ENCODE data around the gene CEMIP.

The CEMIP gene

GRCh38 chr15:80989081-80989517 is 209.9 kb downstream of the CEMIP start:
- no peak for DNase-seq

GRCh38 chr15:80989518-80990478 is 210.6 kb downstream of the CEMIP start, which contains the start of gene MESD:
TSS of gene MESD (minus strand) at chr15:80989819. CDS start at chr15:80989791, 28 bp downstream.
- DNase-seq = peak; percentile 99

GRCh38 chr15:80990955-80991354 is 211.8 kb downstream of the CEMIP start:
- DNase-seq = no peak

- DNase-seq = no peak
Measured at GRCh38 chr15:80991421-80991820, 212.3 kb downstream of the CEMIP start.

GRCh38 chr15:80992006-80992405 is 212.8 kb downstream of the CEMIP start:
- no peak for DNase-seq

- no peak for DNase-seq
Measured at GRCh38 chr15:80992441-80992840, 213.3 kb downstream of the CEMIP start.

- DNase-seq = no peak
Measured at GRCh38 chr15:80996247-80996646, 217.1 kb downstream of the CEMIP start.

- DNase-seq = no peak
Measured at GRCh38 chr15:80997692-80998091, 218.5 kb downstream of the CEMIP start.

- no peak for DNase-seq
Measured at GRCh38 chr15:80998251-80998650, 219.1 kb downstream of the CEMIP start.

- peak; percentile 54 for DNase-seq
Measured at GRCh38 chr15:80999623-81000036, 220.5 kb downstream of the CEMIP start.

- DNase-seq = no peak
Measured at GRCh38 chr15:81000144-81000623, 221.0 kb downstream of the CEMIP start.

- peak; percentile 80 for DNase-seq
Measured at GRCh38 chr15:81000624-81001151, 221.5 kb downstream of the CEMIP start, which contains the start of gene TLNRD1. TSS of gene TLNRD1 (plus strand) at chr15:81000923. CDS start at chr15:81002272, 1,349 bp downstream.

All from stimulated activated CD4-positive, alpha-beta T cell treated with anti-CD3 and anti-CD28 coated beads, Interleukin-4, amount 100 ng/mL, for 1 hour (primary cell).